Activated T-helper 2 cell treated with anti-CD3 and anti-CD28 coated beads, Interferon-gamma antibody, Interleukin-2, Interleukin-4, amounts not matched to agents 10 μg/mL and 5 μg/mL and 100 μg/mL, durations not matched to agents 14 hours and 24 hours and 36 hours (primary cell): ENCODE measurements around the gene ALDH3B2. TPM values are rescaled to one million over a fixed set of nuclear protein-coding genes. Genes with fewer than 3 reads are reported as not detected.
"Not testable (repeated sequence)": the region's sequence is repeated elsewhere in the genome, so short reads cannot be mapped to it uniquely, and the experiment has no call there.

Experiments
- DNase-seq: peaks from one replicate; pipeline ENCODE4 v3.0.0; 2021; ENCODE audit warnings: low spot score
- H3K27ac Mint-ChIP-seq: one replicate; pipeline ENCODE4 v1.8.0; 2021; ENCODE audit warnings: mixed read lengths
- H3K27me3 Mint-ChIP-seq: one replicate; pipeline ENCODE4 v1.8.0; 2021; ENCODE audit warnings: low read depth, mixed read lengths
- H3K36me3 Mint-ChIP-seq: one replicate; pipeline ENCODE4 v1.8.0; 2021; ENCODE audit warnings: low read depth, mixed read lengths
- H3K4me1 Mint-ChIP-seq: one replicate; pipeline ENCODE4 v1.8.0; 2021; ENCODE audit warnings: low read depth, mixed read lengths
- H3K4me3 Mint-ChIP-seq: one replicate; pipeline ENCODE4 v1.8.0; 2021; ENCODE audit warnings: low read depth, mild to moderate bottlenecking, moderate library complexity, mixed read lengths
- H3K9me3 Mint-ChIP-seq: one replicate; pipeline ENCODE4 v1.8.0; 2021; ENCODE audit warnings: mixed read lengths
- intact Hi-C: fragments of 100-400 bp; cut with micrococcal nuclease; formaldehyde crosslinking; loops from one replicate; pipeline ENCODE4 v1.15.1; 2023
- total RNA-seq: library from RNA; stranded (reverse); gene quantifications from 2 replicates; pipeline ENCODE4 v1.2.3, GENCODE V29; 2022

Gene ALDH3B2
- total RNA-seq, 1 donor from 2014 or later: not detected

- Mint-ChIP-seq H3K9me3 (no peaks in the 10 kb centered on the region), H3K27me3 (no peaks in the 10 kb centered on the region), H3K4me1 (peaks cover 13% of the 10 kb centered on the region), H3K36me3 (no peaks in the 10 kb centered on the region), H3K27ac (no peak overlapping the region), H3K4me3 (no peak overlapping the region)
- no peak for DNase-seq
- intact Hi-C loops: loop anchor here (10.0 kb wide), 1 partner anchor 83 kb away; no protein-coding TSS in a partner anchor
Observed at GRCh38 chr11:67641338-67642172, 32.9 kb downstream of the ALDH3B2 start.

GRCh38 chr11:67640758-67641337, 33.6 kb downstream of the ALDH3B2 start:
- no peak overlapping the region for H3K27ac Mint-ChIP-seq
- peaks cover 6% of the 10 kb centered on the region for H3K4me1 Mint-ChIP-seq
- no peak for DNase-seq
- no peaks in the 10 kb centered on the region for H3K27me3 Mint-ChIP-seq
- H3K9me3 Mint-ChIP-seq: no peaks in the 10 kb centered on the region
- H3K36me3 Mint-ChIP-seq: no peaks in the 10 kb centered on the region
- no peak overlapping the region for H3K4me3 Mint-ChIP-seq
- intact Hi-C loops: loop anchor here (10.0 kb wide), 1 partner anchor 84 kb away; no protein-coding TSS in a partner anchor

GRCh38 chr11:67640021-67640757, 34.2 kb downstream of the ALDH3B2 start:
- no peaks in the 10 kb centered on the region for H3K27me3 Mint-ChIP-seq
- DNase-seq: peak; percentile 50
- intact Hi-C loops: loop anchor here (10.0 kb wide), 1 partner anchor 85 kb away; no protein-coding TSS in a partner anchor

GRCh38 chr11:67639438-67639859, 35.0 kb downstream of the ALDH3B2 start, which contains the start of gene TBX10:
TSS of gene TBX10 (minus strand) at chr11:67639763. CDS start at chr11:67639472, 291 bp downstream.
- no peak within 1 kb of the TSS for H3K4me3 Mint-ChIP-seq
- H3K9me3 Mint-ChIP-seq: no peaks in the 10 kb centered on the region
- no peaks in the 10 kb centered on the region for H3K36me3 Mint-ChIP-seq
- peaks cover 6% of the 10 kb centered on the region for H3K4me1 Mint-ChIP-seq
- no peak within 1 kb of the TSS for H3K27ac Mint-ChIP-seq
- DNase-seq: no peak
- intact Hi-C loops: no loop called here
- no peaks in the 10 kb centered on the region for H3K27me3 Mint-ChIP-seq

More at GRCh38 chr11:67640021-67640757, 34.2 kb downstream of the ALDH3B2 start:
- Mint-ChIP-seq H3K27ac (no peak overlapping the region), H3K36me3 (no peaks in the 10 kb centered on the region), H3K9me3 (no peaks in the 10 kb centered on the region), H3K4me1 (peaks cover 6% of the 10 kb centered on the region), H3K4me3 (no peak overlapping the region)

- no peaks in the 10 kb centered on the region for H3K9me3 Mint-ChIP-seq
- H3K27ac Mint-ChIP-seq: no peak overlapping the region
- peaks cover 6% of the 10 kb centered on the region for H3K4me1 Mint-ChIP-seq
- no peak for DNase-seq
- intact Hi-C loops: no loop called here
- H3K36me3 Mint-ChIP-seq: no peaks in the 10 kb centered on the region
- H3K27me3 Mint-ChIP-seq: no peaks in the 10 kb centered on the region
- H3K4me3 Mint-ChIP-seq: no peak overlapping the region
Observed at GRCh38 chr11:67638535-67639437, 35.6 kb downstream of the ALDH3B2 start.

- H3K9me3 Mint-ChIP-seq, H3K27ac Mint-ChIP-seq, H3K27me3 Mint-ChIP-seq, H3K4me1 Mint-ChIP-seq, H3K36me3 Mint-ChIP-seq, intact Hi-C loops, H3K4me3 Mint-ChIP-seq, DNase-seq: not testable (repeated sequence)
Observed at GRCh38 chr11:67637441-67637840, 37.0 kb downstream of the ALDH3B2 start.

GRCh38 chr11:67636962-67637361, 37.5 kb downstream of the ALDH3B2 start:
- no peaks in the 10 kb centered on the region for H3K36me3 Mint-ChIP-seq
- peaks cover 6% of the 10 kb centered on the region for H3K4me1 Mint-ChIP-seq
- no peaks in the 10 kb centered on the region for H3K9me3 Mint-ChIP-seq
- no peak for DNase-seq
- H3K4me3 Mint-ChIP-seq: no peak overlapping the region
- intact Hi-C loops: no loop called here
- H3K27ac Mint-ChIP-seq: no peak overlapping the region
- no peaks in the 10 kb centered on the region for H3K27me3 Mint-ChIP-seq

GRCh38 chr11:67635231-67635521, 39.2 kb downstream of the ALDH3B2 start:
- Mint-ChIP-seq H3K27ac (no peak overlapping the region), H3K4me3 (no peak overlapping the region), H3K36me3 (no peaks in the 10 kb centered on the region), H3K4me1 (peaks cover 12% of the 10 kb centered on the region), H3K27me3 (no peaks in the 10 kb centered on the region), H3K9me3 (no peaks in the 10 kb centered on the region)
- no peak for DNase-seq
- intact Hi-C loops: no loop called here

- Mint-ChIP-seq H3K4me3 (no peak overlapping the region), H3K4me1 (peaks cover 12% of the 10 kb centered on the region), H3K27me3 (no peaks in the 10 kb centered on the region), H3K9me3 (no peaks in the 10 kb centered on the region), H3K27ac (no peak overlapping the region), H3K36me3 (no peaks in the 10 kb centered on the region)
- no peak for DNase-seq
- intact Hi-C loops: loop anchor here (5.0 kb wide), 1 partner anchor 127 kb away; the partner anchor contains the start of genes CDK2AP2 and PITPNM1
Observed at GRCh38 chr11:67634366-67635230, 39.8 kb downstream of the ALDH3B2 start.

- Mint-ChIP-seq H3K27me3 (no peaks in the 10 kb centered on the region), H3K4me1 (peaks cover 12% of the 10 kb centered on the region), H3K36me3 (no peaks in the 10 kb centered on the region), H3K9me3 (no peaks in the 10 kb centered on the region), H3K4me3 (no peak overlapping the region), H3K27ac (no peak overlapping the region)
- intact Hi-C loops: loop anchor here (5.0 kb wide), 1 partner anchor 127 kb away; the partner anchor contains the start of genes CDK2AP2 and PITPNM1
- no peak for DNase-seq
Observed at GRCh38 chr11:67633758-67634365, 40.6 kb downstream of the ALDH3B2 start.
